ENCODE results near the gene PLOD2.
"Not testable (repeated sequence)": the region's sequence is repeated elsewhere in the genome, so short reads cannot be mapped to it uniquely, and the experiment has no call there.

Gene PLOD2

GRCh38 chr3:146134348-146135117 lies 26.5 kb downstream of the PLOD2 start:
- DNase-seq, result no peak

GRCh38 chr3:146133441-146133840 lies 27.5 kb downstream of the PLOD2 start:
- no peak for DNase-seq

- DNase-seq, result no peak
These were observed 29.2 kb downstream of the PLOD2 start for GRCh38 chr3:146131616-146132410.

GRCh38 chr3:146130881-146131371 lies 30.1 kb downstream of the PLOD2 start:
- no peak for DNase-seq

- no peak for DNase-seq
These were observed 31.2 kb downstream of the PLOD2 start for GRCh38 chr3:146129750-146130149.

- no peak for DNase-seq
These were observed 32.0 kb downstream of the PLOD2 start for GRCh38 chr3:146128939-146129338.

- DNase-seq, result no peak
These were observed 32.8 kb downstream of the PLOD2 start for GRCh38 chr3:146128179-146128578.

- DNase-seq, result no peak
These were observed 35.0 kb downstream of the PLOD2 start for GRCh38 chr3:146125951-146126350.

GRCh38 chr3:146124126-146124801 lies 36.7 kb downstream of the PLOD2 start:
- no peak for DNase-seq

- no peak for DNase-seq
These were observed 43.3 kb downstream of the PLOD2 start for GRCh38 chr3:146117406-146118285.

GRCh38 chr3:146115619-146116018 lies 45.4 kb downstream of the PLOD2 start:
- no peak for DNase-seq

- not testable (repeated sequence) for DNase-seq
These were observed 47.2 kb downstream of the PLOD2 start for GRCh38 chr3:146113804-146114203.

- DNase-seq, result no peak
These were observed 49.6 kb downstream of the PLOD2 start for GRCh38 chr3:146111337-146111736.

GRCh38 chr3:146110161-146110560 lies 50.8 kb downstream of the PLOD2 start:
- no peak for DNase-seq

GRCh38 chr3:146106986-146107385 lies 54.0 kb downstream of the PLOD2 start:
- DNase-seq, result no peak

GRCh38 chr3:146104068-146104467 lies 56.9 kb downstream of the PLOD2 start:
- no peak for DNase-seq

GRCh38 chr3:146102885-146103284 lies 58.1 kb downstream of the PLOD2 start:
- DNase-seq, result no peak

- no peak for DNase-seq
These were observed 59.4 kb downstream of the PLOD2 start for GRCh38 chr3:146101538-146101937.

GRCh38 chr3:146100825-146101444 lies 60.0 kb downstream of the PLOD2 start:
- DNase-seq, result no peak

- DNase-seq, result no peak
These were observed 60.8 kb downstream of the PLOD2 start for GRCh38 chr3:146100180-146100579.

GRCh38 chr3:146099316-146099715 lies 61.7 kb downstream of the PLOD2 start:
- DNase-seq, result no peak

GRCh38 chr3:146093896-146094295 lies 67.1 kb downstream of the PLOD2 start:
- no peak for DNase-seq

All from KG1 (cell line).